GM19328 (cell line): Measurements from ENCODE around the gene KDM2A.
"Not testable (repeated sequence)": the region's sequence is repeated elsewhere in the genome, so short reads cannot be mapped to it uniquely, and the experiment has no call there.

Source experiments
- ATAC-seq: cut with Tn5 transposase; IDR thresholded peaks from one replicate; pipeline ENCODE4 v1.9.1; 2021; ENCODE audit warnings: mild to moderate bottlenecking, moderate library complexity; ENCODE audit not compliant: unreplicated experiment

The KDM2A gene

GRCh38 chr11:67233584-67234190, 114.6 kb downstream of the KDM2A start:
- no peak for ATAC-seq

GRCh38 chr11:67234571-67234970, 115.5 kb downstream of the KDM2A start:
- ATAC-seq: not testable (repeated sequence)

GRCh38 chr11:67237574-67237973, 118.5 kb downstream of the KDM2A start:
- no peak for ATAC-seq

- no peak for ATAC-seq
Observed at GRCh38 chr11:67238894-67239782, 120.1 kb downstream of the KDM2A start.

GRCh38 chr11:67239783-67240575, 120.9 kb downstream of the KDM2A start:
- peak; percentile 91 for ATAC-seq

- no peak for ATAC-seq
Observed at GRCh38 chr11:67240576-67241389, 121.7 kb downstream of the KDM2A start.

- ATAC-seq: no peak
Observed at GRCh38 chr11:67242548-67242947, 123.5 kb downstream of the KDM2A start.

- no peak for ATAC-seq
Observed at GRCh38 chr11:67243051-67243450, 124.0 kb downstream of the KDM2A start.

- no peak for ATAC-seq
Observed at GRCh38 chr11:67245046-67245445, 126.0 kb downstream of the KDM2A start.

GRCh38 chr11:67247946-67248550, 129.0 kb downstream of the KDM2A start:
- no peak for ATAC-seq

GRCh38 chr11:67248653-67249052, 129.6 kb downstream of the KDM2A start:
- no peak for ATAC-seq

- ATAC-seq: no peak
Observed at GRCh38 chr11:67250059-67251043, 131.3 kb downstream of the KDM2A start.

- no peak for ATAC-seq
Observed at GRCh38 chr11:67251841-67252240, 132.8 kb downstream of the KDM2A start.

GRCh38 chr11:67252831-67253239, 133.8 kb downstream of the KDM2A start:
- ATAC-seq: no peak

- ATAC-seq: no peak
Observed at GRCh38 chr11:67253872-67254624, 135.0 kb downstream of the KDM2A start.

- no peak for ATAC-seq
Observed at GRCh38 chr11:67254798-67255197, 135.7 kb downstream of the KDM2A start.

- ATAC-seq: no peak
Observed at GRCh38 chr11:67255353-67255752, 136.3 kb downstream of the KDM2A start.

- ATAC-seq: no peak
Observed at GRCh38 chr11:67255864-67256263, 136.8 kb downstream of the KDM2A start.
